GM12872 (cell line): ENCODE measurements around the gene LRCH1.

ENCODE experiments used
- CTCF ChIP-seq: IDR thresholded peaks from 3 replicates; pipeline ENCODE4 v1.5.1; 2011; ENCODE audit warnings: low read depth, mild to moderate bottlenecking, low read length, moderate library complexity; ENCODE audit not compliant: insufficient read depth

Gene LRCH1

GRCh38 chr13:46519182-46519581, 33.8 kb upstream of the LRCH1 start:
- TF ChIP-seq CTCF = no peak

DNA sequence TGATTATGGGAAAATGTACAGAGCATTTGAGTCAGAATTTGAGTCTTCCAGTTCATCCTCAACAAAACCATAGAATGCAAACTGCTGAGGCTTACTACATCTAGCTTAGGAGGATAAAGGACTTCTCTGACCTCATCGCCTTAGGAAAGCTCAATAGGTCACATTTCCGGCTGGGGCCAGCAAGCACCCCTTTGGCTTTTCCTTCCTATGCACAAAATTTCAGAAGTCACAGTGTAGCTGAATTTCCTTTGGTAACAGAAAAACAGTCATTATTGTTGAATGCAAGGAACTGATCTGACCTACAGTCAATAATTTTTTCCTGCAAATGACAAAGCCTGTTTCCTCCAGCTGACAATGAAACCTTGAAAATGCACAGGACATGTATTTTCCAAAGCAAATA, 32.8 kb upstream of the LRCH1 start:
- TF ChIP-seq CTCF = no peak

DNA sequence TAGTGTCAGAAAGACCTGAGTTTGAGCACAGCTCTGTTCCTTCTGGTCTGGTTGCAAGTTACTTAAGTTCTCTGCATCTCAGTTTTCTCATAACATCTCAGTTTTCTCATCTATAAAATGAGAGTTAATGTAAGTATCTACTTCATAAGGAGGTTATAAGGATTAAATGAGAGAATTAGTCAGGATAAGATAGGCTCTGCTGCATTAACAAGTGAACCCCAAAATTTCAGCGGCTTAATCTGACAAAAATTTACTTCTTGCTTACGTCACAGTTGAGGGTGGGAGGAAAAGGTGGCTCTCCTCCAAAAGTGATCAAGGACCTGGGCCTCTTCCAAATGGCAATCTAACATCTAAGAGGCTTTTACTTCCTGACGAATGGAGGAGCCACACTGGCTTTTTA, 31.5 kb upstream of the LRCH1 start:
- no peak for TF ChIP-seq CTCF

- TF ChIP-seq CTCF = no peak
These were observed 30.8 kb upstream of the LRCH1 start for GRCh38 chr13:46521921-46522747.

DNA sequence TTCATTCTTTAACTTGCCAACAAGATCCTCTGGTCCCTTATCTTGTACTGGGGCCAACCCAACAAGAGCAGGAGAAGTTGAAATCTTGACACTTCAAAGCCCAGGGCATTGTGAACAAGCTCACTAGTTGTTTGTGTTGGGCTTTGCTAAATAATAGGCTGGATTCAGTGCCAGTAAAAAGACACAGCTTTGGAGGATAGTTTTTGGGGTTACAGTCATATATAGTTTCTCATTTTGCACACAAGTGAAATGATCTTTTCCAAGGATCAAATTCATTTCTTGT, 30.3 kb upstream of the LRCH1 start:
- no peak for TF ChIP-seq CTCF

DNA sequence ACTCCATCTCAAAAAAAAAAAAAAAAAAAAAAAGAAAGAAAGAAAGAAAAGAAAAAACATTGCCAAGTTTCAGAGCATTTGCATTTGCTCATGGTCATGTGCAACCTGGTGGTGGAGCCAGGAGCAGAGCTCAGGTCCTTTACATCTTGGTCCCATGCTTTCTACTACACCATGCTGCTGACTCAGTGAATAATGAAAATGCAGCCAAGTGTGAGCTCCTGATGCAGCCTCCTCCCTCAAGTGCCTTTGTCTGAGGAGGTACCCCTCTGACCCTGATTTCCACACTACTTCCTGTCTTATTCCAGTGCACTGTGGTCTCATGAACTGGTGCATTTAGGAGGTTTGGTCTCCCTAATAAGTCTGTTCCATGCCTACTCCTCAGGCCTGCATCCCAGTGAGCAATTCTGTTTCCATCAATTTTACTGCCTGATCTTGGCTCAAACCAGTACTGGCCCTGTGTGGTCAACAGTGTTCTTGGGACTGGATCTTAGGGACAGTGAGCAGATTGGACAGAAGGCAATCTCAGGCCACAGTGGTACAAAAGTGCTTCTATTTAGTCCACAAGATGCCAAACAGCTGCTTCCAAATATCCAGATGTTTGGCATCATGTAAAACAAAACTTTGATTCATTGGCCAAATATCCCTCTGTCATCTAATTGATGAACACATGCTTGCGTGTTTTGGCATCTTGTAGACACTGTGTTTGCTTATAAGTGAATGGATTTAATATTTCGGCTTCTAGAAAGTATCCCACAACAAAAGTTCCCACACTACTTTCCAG, 28.8 kb upstream of the LRCH1 start:
- no peak for TF ChIP-seq CTCF

DNA sequence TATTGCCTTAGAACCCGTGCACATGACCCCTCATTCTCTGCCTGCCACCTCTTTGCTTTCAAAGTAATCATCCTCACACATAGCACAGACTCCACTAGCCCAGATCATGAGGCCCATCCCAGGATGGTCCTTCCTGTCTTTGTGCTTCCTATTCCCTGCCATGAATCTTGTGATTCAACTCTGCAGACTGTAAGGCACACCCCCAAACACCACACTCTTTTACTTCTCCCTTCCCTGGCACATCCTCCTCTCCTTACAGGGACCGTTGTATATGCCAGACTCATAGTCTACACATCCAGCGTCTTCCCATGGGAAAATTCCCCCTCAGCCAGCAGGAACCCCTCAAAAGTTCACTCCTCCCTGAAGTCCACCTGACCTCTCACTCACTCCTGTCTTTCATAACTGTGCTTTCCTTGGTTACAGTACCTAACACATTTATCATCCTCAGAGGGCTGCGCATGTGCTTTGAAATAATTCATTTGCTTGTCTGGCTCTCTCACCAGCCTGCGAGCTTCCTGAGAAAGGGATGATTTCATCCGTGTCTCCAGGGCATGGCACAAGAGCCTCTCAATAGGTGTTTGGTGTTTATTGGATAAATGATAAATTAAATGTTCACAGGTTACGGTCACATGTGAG, 26.8 kb upstream of the LRCH1 start:
- TF ChIP-seq CTCF = no peak
